Liver (tissue), 9 donors: ENCODE measurements around the gene ADGRL2. TPM values are rescaled to one million over a fixed set of nuclear protein-coding genes. Genes with fewer than 3 reads are reported as not detected.

Source experiments
- DNase-seq: peaks from one replicate; pipeline ENCODE4 v3.0.0-alpha.2; 2017; ENCODE audit warnings: low spot score
- H3K27ac ChIP-seq, 2 donors: one replicate each; pipeline ENCODE4 v1.7.0; 2013; ENCODE audit warnings: inconsistent platforms in 2 of 2, low read length in 2 of 2, control low read depth in 1 of 2, low read depth in 1 of 2, mild to moderate bottlenecking in 1 of 2
- H3K27me3 ChIP-seq, 4 donors: one replicate each; pipeline versions ENCODE4 v1.6.1 to v1.7.0; 2013; ENCODE audit warnings: low read length in 3 of 4, inconsistent platforms in 1 of 4, mild to moderate bottlenecking in 1 of 4, moderate library complexity in 1 of 4; ENCODE audit not compliant: control insufficient read depth in 4 of 4, insufficient read depth in 4 of 4
- H3K36me3 ChIP-seq, 4 donors: one replicate each; pipeline versions ENCODE4 v1.6.1 to v1.7.0; 2013; ENCODE audit warnings: low read length in 3 of 4, mild to moderate bottlenecking in 3 of 4, low read depth in 1 of 4, moderate library complexity in 1 of 4; ENCODE audit not compliant: control insufficient read depth in 4 of 4, insufficient read depth in 3 of 4
- H3K4me1 ChIP-seq, 4 donors: one replicate each; pipeline versions ENCODE4 v1.6.1 to v1.7.0; 2013; ENCODE audit warnings: low read length in 3 of 4, mild to moderate bottlenecking in 3 of 4, moderate library complexity in 1 of 4; ENCODE audit not compliant: control insufficient read depth in 4 of 4, insufficient read depth in 4 of 4
- H3K4me3 ChIP-seq, 3 donors: one replicate each; pipeline versions ENCODE4 v1.6.1 to v1.7.0; 2013; ENCODE audit warnings: low read length in 3 of 3, control low read depth in 1 of 3, low read depth in 1 of 3, mild to moderate bottlenecking in 1 of 3
- H3K9ac ChIP-seq, 2 donors: one replicate each; pipeline ENCODE4 v1.7.0; 2013; ENCODE audit warnings: low read length in 2 of 2, mild to moderate bottlenecking in 2 of 2, moderate library complexity in 2 of 2, control low read depth in 1 of 2, low read depth in 1 of 2
- H3K9me3 ChIP-seq, 4 donors: one replicate each; pipeline versions ENCODE4 v1.6.1 to v1.7.0; 2013; ENCODE audit warnings: low read length in 3 of 4; ENCODE audit not compliant: control insufficient read depth in 4 of 4
- EGR1 ChIP-seq, 2 donors: IDR thresholded peaks; 2 replicates each; pipeline ENCODE4 v1.6.1; 2016 to 2018; ENCODE audit warnings: antibody characterized with exemption in 2 of 2, low read depth in 2 of 2
- FOXA1 ChIP-seq: IDR thresholded peaks from 2 replicates; pipeline ENCODE4 v1.6.1; 2016; ENCODE audit warnings: antibody characterized with exemption
- FOXA2 ChIP-seq: IDR thresholded peaks from 2 replicates; pipeline ENCODE4 v1.6.1; 2016; ENCODE audit warnings: antibody characterized with exemption
- GABPA ChIP-seq, 2 donors: IDR thresholded peaks in 1 of 2; conservative IDR thresholded peaks in 1 of 2; 2 replicates each; pipeline ENCODE4 v1.6.1; 2016; ENCODE audit warnings: antibody characterized with exemption in 2 of 2, mild to moderate bottlenecking in 1 of 2, moderate library complexity in 1 of 2
- HNF4A ChIP-seq, 2 donors: conservative IDR thresholded peaks; 2 replicates each; pipeline ENCODE4 v1.6.1; 2016; ENCODE audit warnings: antibody characterized with exemption in 2 of 2, mild to moderate bottlenecking in 2 of 2
- HNF4G ChIP-seq: IDR thresholded peaks from 2 replicates; pipeline ENCODE4 v1.6.1; 2016; ENCODE audit warnings: antibody characterized with exemption
- NR2F2 ChIP-seq: IDR thresholded peaks from 2 replicates; pipeline ENCODE4 v1.6.1; 2016; ENCODE audit warnings: antibody characterized with exemption
- RAD21 ChIP-seq, 2 donors: IDR thresholded peaks; 2 replicates each; pipeline ENCODE4 v1.6.1; 2016; ENCODE audit warnings: antibody characterized with exemption in 2 of 2, mild to moderate bottlenecking in 2 of 2
- RXRA ChIP-seq, 2 donors: IDR thresholded peaks; 2 replicates each; pipeline ENCODE4 v1.6.1; 2017 to 2018; ENCODE audit warnings: antibody characterized with exemption in 2 of 2, mild to moderate bottlenecking in 1 of 2
- SP1 ChIP-seq: IDR thresholded peaks from 2 replicates; pipeline ENCODE4 v1.6.1; 2018; ENCODE audit warnings: antibody characterized with exemption, mild to moderate bottlenecking
- YY1 ChIP-seq: IDR thresholded peaks from 2 replicates; pipeline ENCODE4 v1.6.1; 2016; ENCODE audit warnings: antibody characterized with exemption, mild to moderate bottlenecking
- WGBS: extraction: QIAGEN DNeasy Blood & Tissue Kit; methylation state at CpG from one replicate; pipeline ENCODE4 v1.1.7; 2013; 5-methylcytosine and 5-hydroxymethylcytosine counted together
- polyA plus RNA-seq, 2 donors: library from polyadenylated mRNA; stranded (reverse) in 1 of 2; unstranded in 1 of 2; fragments of 200-250 nt in 1 of 2; fragments of >200 nt in 1 of 2; fragmentation: Nextera tagmentation in 1 of 2; extraction: Ambion mirVana in 1 of 2; gene quantifications; one replicate each; pipeline versions ENCODE4 v1.2.1 to v1.2.3, GENCODE V29; 2013 to 2015
- total RNA-seq, 2 donors: library from RNA; depleted of rRNA; stranded (reverse); fragments of >200 nt; gene quantifications; one replicate each; pipeline ENCODE4 v1.2.3, GENCODE V29; 2014
- TF ChIP-seq, protein P1 (sequence below): IDR thresholded peaks from 2 replicates; pipeline ENCODE4 v1.6.1; 2016; ENCODE audit warnings: antibody characterized with exemption
- TF ChIP-seq, protein P2 (sequence below): fragments of 150-350 bp; IDR thresholded peaks from 2 replicates; pipeline ENCODE4 v1.5.1; 2017; ENCODE audit warnings: improper control_type of control experiment, low read depth, low read length; ENCODE audit not compliant: missing input control
- TF ChIP-seq, protein P3 (sequence below): IDR thresholded peaks from 2 replicates; pipeline ENCODE4 v1.6.1; 2016; ENCODE audit warnings: antibody characterized with exemption, mild to moderate bottlenecking
- TF ChIP-seq, protein P4 (sequence below): IDR thresholded peaks from 2 replicates; pipeline ENCODE4 v1.6.1; 2016; ENCODE audit warnings: antibody characterized with exemption
- donor health status: healthy.
- donor health status: healthy.
- donor health status: healthy.
- donor health status: healthy.
- donor health status: healthy.

Gene ADGRL2
- total and polyA plus RNA-seq, 4 donors: 21.1 to 82.0 (median 31.7) TPM

DNA sequence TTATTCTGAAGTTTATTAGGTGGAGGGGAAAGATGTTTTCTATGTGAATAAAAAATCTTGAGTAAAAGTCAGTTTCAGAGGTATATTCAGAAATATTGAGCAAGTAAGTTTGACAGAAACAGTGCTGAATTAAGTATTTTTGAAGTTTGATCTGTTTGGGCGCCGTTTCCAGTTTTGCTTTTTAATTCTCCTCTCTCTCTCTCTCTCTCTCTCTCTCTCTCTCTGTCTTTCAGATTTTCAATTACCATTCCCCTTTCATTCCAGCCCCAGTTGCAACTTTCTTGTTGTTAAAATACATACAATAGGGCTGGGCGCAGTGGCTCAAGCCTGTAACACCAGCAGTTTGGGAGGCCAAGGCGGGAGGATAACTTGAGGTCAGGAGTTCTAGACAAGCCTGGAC, 24.0 kb downstream of the ADGRL2 start:
- H3K4me3 ChIP-seq: no peak overlapping the region
- H3K27me3 ChIP-seq: no peaks in the 10 kb centered on the region
- no peak overlapping the region for H3K27ac ChIP-seq
- no peaks in the 10 kb centered on the region for H3K36me3 ChIP-seq
- TF ChIP-seq SP1 (no peak), FOXA2 (no peak), RXRA (IDR thresholded peaks at IDR 0.05) (no peak), HNF4A (conservative IDR thresholded peaks at IDR 0.05) (no peak), FOXA1 (no peak), GABPA (IDR thresholded peaks at IDR 0.05 in 1 of 2, conservative IDR thresholded peaks at IDR 0.05 in 1 of 2) (no peak)
- TF ChIP-seq, protein P1, sequence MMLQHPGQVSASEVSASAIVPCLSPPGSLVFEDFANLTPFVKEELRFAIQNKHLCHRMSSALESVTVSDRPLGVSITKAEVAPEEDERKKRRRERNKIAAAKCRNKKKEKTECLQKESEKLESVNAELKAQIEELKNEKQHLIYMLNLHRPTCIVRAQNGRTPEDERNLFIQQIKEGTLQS: no peak
- TF ChIP-seq, protein P2, sequence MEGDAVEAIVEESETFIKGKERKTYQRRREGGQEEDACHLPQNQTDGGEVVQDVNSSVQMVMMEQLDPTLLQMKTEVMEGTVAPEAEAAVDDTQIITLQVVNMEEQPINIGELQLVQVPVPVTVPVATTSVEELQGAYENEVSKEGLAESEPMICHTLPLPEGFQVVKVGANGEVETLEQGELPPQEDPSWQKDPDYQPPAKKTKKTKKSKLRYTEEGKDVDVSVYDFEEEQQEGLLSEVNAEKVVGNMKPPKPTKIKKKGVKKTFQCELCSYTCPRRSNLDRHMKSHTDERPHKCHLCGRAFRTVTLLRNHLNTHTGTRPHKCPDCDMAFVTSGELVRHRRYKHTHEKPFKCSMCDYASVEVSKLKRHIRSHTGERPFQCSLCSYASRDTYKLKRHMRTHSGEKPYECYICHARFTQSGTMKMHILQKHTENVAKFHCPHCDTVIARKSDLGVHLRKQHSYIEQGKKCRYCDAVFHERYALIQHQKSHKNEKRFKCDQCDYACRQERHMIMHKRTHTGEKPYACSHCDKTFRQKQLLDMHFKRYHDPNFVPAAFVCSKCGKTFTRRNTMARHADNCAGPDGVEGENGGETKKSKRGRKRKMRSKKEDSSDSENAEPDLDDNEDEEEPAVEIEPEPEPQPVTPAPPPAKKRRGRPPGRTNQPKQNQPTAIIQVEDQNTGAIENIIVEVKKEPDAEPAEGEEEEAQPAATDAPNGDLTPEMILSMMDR: no peak
- no peak overlapping the region for H3K9ac ChIP-seq
- H3K4me1 ChIP-seq: no peaks in the 10 kb centered on the region
- DNase-seq: no peak
- no peaks in the 10 kb centered on the region for H3K9me3 ChIP-seq
- WGBS: 73% methylated on average over 4 of the region's 4 CpGs

DNA sequence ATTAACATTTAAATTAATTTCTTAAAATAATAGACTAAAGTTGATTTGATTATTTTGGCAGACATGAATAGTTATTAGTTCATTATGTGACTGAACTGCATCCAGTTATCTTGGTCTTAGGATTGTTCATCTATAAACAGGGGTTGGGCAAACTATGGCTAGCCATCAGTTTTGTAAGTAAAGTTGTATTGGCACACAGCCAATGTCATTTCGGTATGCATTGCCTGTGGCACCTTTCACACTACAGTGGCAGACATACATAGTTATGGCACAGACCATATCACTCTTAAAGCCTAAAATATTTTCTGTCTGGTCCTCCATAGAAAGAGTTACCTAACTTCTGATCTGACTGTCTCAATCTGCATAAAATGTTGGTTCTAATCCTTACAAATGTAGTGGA, 27.2 kb downstream of the ADGRL2 start:
- WGBS: 58% methylated on average over 1 of the region's 1 CpG
- Histone ChIP-seq H3K36me3 (no peaks in the 10 kb centered on the region), H3K9ac (no peak overlapping the region), H3K9me3 (no peaks in the 10 kb centered on the region), H3K4me1 (peaks cover 0 to 7% (median 3%) of the 10 kb centered on the region in 4 donors), H3K27me3 (no peaks in the 10 kb centered on the region), H3K4me3 (no peak overlapping the region), H3K27ac (no peak overlapping the region)
- DNase-seq: no peak
- TF ChIP-seq, protein P3, sequence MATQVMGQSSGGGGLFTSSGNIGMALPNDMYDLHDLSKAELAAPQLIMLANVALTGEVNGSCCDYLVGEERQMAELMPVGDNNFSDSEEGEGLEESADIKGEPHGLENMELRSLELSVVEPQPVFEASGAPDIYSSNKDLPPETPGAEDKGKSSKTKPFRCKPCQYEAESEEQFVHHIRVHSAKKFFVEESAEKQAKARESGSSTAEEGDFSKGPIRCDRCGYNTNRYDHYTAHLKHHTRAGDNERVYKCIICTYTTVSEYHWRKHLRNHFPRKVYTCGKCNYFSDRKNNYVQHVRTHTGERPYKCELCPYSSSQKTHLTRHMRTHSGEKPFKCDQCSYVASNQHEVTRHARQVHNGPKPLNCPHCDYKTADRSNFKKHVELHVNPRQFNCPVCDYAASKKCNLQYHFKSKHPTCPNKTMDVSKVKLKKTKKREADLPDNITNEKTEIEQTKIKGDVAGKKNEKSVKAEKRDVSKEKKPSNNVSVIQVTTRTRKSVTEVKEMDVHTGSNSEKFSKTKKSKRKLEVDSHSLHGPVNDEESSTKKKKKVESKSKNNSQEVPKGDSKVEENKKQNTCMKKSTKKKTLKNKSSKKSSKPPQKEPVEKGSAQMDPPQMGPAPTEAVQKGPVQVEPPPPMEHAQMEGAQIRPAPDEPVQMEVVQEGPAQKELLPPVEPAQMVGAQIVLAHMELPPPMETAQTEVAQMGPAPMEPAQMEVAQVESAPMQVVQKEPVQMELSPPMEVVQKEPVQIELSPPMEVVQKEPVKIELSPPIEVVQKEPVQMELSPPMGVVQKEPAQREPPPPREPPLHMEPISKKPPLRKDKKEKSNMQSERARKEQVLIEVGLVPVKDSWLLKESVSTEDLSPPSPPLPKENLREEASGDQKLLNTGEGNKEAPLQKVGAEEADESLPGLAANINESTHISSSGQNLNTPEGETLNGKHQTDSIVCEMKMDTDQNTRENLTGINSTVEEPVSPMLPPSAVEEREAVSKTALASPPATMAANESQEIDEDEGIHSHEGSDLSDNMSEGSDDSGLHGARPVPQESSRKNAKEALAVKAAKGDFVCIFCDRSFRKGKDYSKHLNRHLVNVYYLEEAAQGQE: no peak

DNA sequence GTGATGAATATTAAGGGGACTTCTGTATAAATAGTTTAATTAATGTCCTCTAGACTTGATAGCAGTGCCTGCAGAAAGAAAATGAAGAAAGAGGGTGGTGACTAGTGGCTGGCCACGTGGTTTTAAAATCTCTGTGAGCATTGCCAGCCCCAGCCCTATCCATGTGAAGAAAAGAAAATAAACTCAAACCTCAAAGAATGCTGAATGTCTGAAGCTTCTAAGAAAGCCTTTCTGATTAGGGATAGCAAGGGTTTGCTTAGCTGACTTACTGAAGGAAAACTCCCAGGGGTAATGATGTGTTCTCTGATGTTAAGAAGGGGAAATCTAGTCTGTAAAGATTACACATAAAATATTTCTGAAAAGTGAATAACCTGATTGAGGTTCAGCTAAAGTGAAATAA, 31.8 kb downstream of the ADGRL2 start:
- Histone ChIP-seq H3K9me3 (no peaks in the 10 kb centered on the region), H3K27ac (no peak overlapping the region), H3K4me1 (peaks cover 4 to 12% (median 6%) of the 10 kb centered on the region in 4 donors), H3K4me3 (no peak overlapping the region), H3K36me3 (no peaks in the 10 kb centered on the region), H3K27me3 (no peaks in the 10 kb centered on the region), H3K9ac (no peak overlapping the region)
- no peak for DNase-seq
- WGBS: 44% methylated on average over 1 of the region's 1 CpG
- no peak for TF ChIP-seq YY1
- no peak for TF ChIP-seq RAD21 (IDR thresholded peaks at IDR 0.05)
- TF ChIP-seq NR2F2: no peak
- TF ChIP-seq, protein P4, sequence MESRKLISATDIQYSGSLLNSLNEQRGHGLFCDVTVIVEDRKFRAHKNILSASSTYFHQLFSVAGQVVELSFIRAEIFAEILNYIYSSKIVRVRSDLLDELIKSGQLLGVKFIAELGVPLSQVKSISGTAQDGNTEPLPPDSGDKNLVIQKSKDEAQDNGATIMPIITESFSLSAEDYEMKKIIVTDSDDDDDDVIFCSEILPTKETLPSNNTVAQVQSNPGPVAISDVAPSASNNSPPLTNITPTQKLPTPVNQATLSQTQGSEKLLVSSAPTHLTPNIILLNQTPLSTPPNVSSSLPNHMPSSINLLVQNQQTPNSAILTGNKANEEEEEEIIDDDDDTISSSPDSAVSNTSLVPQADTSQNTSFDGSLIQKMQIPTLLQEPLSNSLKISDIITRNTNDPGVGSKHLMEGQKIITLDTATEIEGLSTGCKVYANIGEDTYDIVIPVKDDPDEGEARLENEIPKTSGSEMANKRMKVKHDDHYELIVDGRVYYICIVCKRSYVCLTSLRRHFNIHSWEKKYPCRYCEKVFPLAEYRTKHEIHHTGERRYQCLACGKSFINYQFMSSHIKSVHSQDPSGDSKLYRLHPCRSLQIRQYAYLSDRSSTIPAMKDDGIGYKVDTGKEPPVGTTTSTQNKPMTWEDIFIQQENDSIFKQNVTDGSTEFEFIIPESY: no peak
- no peak for TF ChIP-seq EGR1 (IDR thresholded peaks at IDR 0.05; ENCODE audit: low read depth in 2 of 2)
- TF ChIP-seq, protein P2: no peak
- TF ChIP-seq FOXA1: no peak
- no peak for TF ChIP-seq FOXA2
- TF ChIP-seq HNF4G: no peak
- TF ChIP-seq, protein P1: no peak
- TF ChIP-seq SP1: no peak
